ENCODE results near the gene ABCA5. TPM values are rescaled to one million over a fixed set of nuclear protein-coding genes. Genes with fewer than 3 reads are reported as not detected.
A peak's percentile ranks its signal among the peaks of the same experiment; 100 is the strongest.

Gene ABCA5
- total RNA-seq, 1 donor from 2014 or later = 8.3 TPM

- no peak overlapping the region for H3K4me3 Mint-ChIP-seq
- peak overlapping the region; percentile 57 for H3K27ac Mint-ChIP-seq (ENCODE audit: unreplicated experiment)
- no peaks in the 10 kb centered on the region for H3K9me3 Mint-ChIP-seq
- TF ChIP-seq CTCF (conservative IDR thresholded peaks at IDR 0.05) = no peak
- H3K27me3 Mint-ChIP-seq (ENCODE audit: low read depth) = no peaks in the 10 kb centered on the region
- H3K36me3 Mint-ChIP-seq (ENCODE audit: low read depth) = peaks cover 3% of the 10 kb centered on the region
- DNase-seq (ENCODE audit: low read depth, low spot score) = no peak
- H3K4me1 Mint-ChIP-seq = peaks cover 40% of the 10 kb centered on the region
Measured at GRCh38 chr17:69239611-69240600, 87.0 kb downstream of the ABCA5 start.

- peaks cover 40% of the 10 kb centered on the region for H3K4me1 Mint-ChIP-seq
- DNase-seq (ENCODE audit: low read depth, low spot score) = no peak
- H3K27me3 Mint-ChIP-seq (ENCODE audit: low read depth) = no peaks in the 10 kb centered on the region
- H3K27ac Mint-ChIP-seq (ENCODE audit: unreplicated experiment) = no peak overlapping the region
- H3K36me3 Mint-ChIP-seq (ENCODE audit: low read depth) = peaks cover 13% of the 10 kb centered on the region
- H3K4me3 Mint-ChIP-seq = no peak overlapping the region
- H3K9me3 Mint-ChIP-seq = peaks cover 4% of the 10 kb centered on the region
- TF ChIP-seq CTCF (conservative IDR thresholded peaks at IDR 0.05) = no peak
Measured at GRCh38 chr17:69236946-69237345, 90.0 kb downstream of the ABCA5 start.

GRCh38 chr17:69236464-69236863 lies 90.5 kb downstream of the ABCA5 start:
- Mint-ChIP-seq H3K27ac (ENCODE audit: unreplicated experiment) (no peak overlapping the region), H3K36me3 (ENCODE audit: low read depth) (peaks cover 16% of the 10 kb centered on the region), H3K4me1 (peaks cover 39% of the 10 kb centered on the region), H3K27me3 (ENCODE audit: low read depth) (no peaks in the 10 kb centered on the region), H3K4me3 (no peak overlapping the region), H3K9me3 (peaks cover 4% of the 10 kb centered on the region)
- TF ChIP-seq CTCF (conservative IDR thresholded peaks at IDR 0.05) = no peak
- no peak for DNase-seq (ENCODE audit: low read depth, low spot score)

- Mint-ChIP-seq H3K4me1 (peaks cover 29% of the 10 kb centered on the region), H3K4me3 (peak overlapping the region; percentile 1), H3K9me3 (peaks cover 7% of the 10 kb centered on the region), H3K27ac (ENCODE audit: unreplicated experiment) (no peak overlapping the region), H3K27me3 (ENCODE audit: low read depth) (no peaks in the 10 kb centered on the region), H3K36me3 (ENCODE audit: low read depth) (peaks cover 24% of the 10 kb centered on the region)
- peak; percentile 87 for TF ChIP-seq CTCF (conservative IDR thresholded peaks at IDR 0.05)
- peak; percentile 97 for DNase-seq (ENCODE audit: low read depth, low spot score)
Measured at GRCh38 chr17:69235338-69236058, 91.4 kb downstream of the ABCA5 start.

- DNase-seq (ENCODE audit: low read depth, low spot score) = no peak
- H3K27ac Mint-ChIP-seq (ENCODE audit: unreplicated experiment) = no peak overlapping the region
- H3K36me3 Mint-ChIP-seq (ENCODE audit: low read depth) = peaks cover 24% of the 10 kb centered on the region
- no peak overlapping the region for H3K4me3 Mint-ChIP-seq
- H3K27me3 Mint-ChIP-seq (ENCODE audit: low read depth) = no peaks in the 10 kb centered on the region
- H3K9me3 Mint-ChIP-seq = peaks cover 9% of the 10 kb centered on the region
- H3K4me1 Mint-ChIP-seq = peaks cover 21% of the 10 kb centered on the region
- no peak for TF ChIP-seq CTCF (conservative IDR thresholded peaks at IDR 0.05)
Measured at GRCh38 chr17:69232650-69233049, 94.3 kb downstream of the ABCA5 start.
